HEK293T (cell line): Measurements from ENCODE around the gene GLIS2.

ENCODE experiments used
- CTCF ChIA-PET: fragments of 350-600 bp; formaldehyde crosslinking; extraction: SDS; loops from one replicate; lab custom pipeline; 2021; ENCODE audit warnings: antibody characterized with exemption, inconsistent platforms; lab: Yijun Ruan, JAX
- POLR2A ChIA-PET: fragments of 350-600 bp; formaldehyde crosslinking; extraction: SDS; loops from one replicate; lab custom pipeline; 2020; ENCODE audit warnings: antibody characterized with exemption, inconsistent platforms; lab: Yijun Ruan, JAX
- DNase-seq: peaks from one replicate; pipeline ENCODE4 v3.0.0; 2012; ENCODE audit warnings: mixed read lengths; ENCODE audit errors: extremely low spot score
- ARNT ChIP-seq: fragments of 450-650 bp; IDR thresholded peaks from 2 replicates; pipeline ENCODE4 v1.6.1; 2017; ENCODE audit warnings: mild to moderate bottlenecking
- BHLHE40 ChIP-seq: fragments of 450-650 bp; IDR thresholded peaks from 2 replicates; pipeline ENCODE4 v1.6.1; 2016; ENCODE audit warnings: mild to moderate bottlenecking, moderate library complexity, borderline replicate concordance
- CTBP1 ChIP-seq: fragments of 450-650 bp; IDR thresholded peaks from 2 replicates; pipeline ENCODE4 v1.6.1; 2016; ENCODE audit warnings: borderline replicate concordance
- ELF4 ChIP-seq: fragments of 450-650 bp; IDR thresholded peaks from 2 replicates; pipeline ENCODE4 v1.6.1; 2017; ENCODE audit warnings: antibody characterized with exemption
- FOXA1 ChIP-seq: fragments of 450-650 bp; IDR thresholded peaks from 2 replicates; pipeline ENCODE4 v1.6.1; 2016; ENCODE audit warnings: mild to moderate bottlenecking
- FOXK2 ChIP-seq: fragments of 450-650 bp; IDR thresholded peaks from 2 replicates; pipeline ENCODE4 v1.6.1; 2016; ENCODE audit warnings: mild to moderate bottlenecking
- FOXM1 ChIP-seq: fragments of 450-650 bp; IDR thresholded peaks from 2 replicates; pipeline ENCODE4 v1.6.1; 2017; ENCODE audit warnings: mild to moderate bottlenecking, borderline replicate concordance
- HDGF ChIP-seq: fragments of 450-650 bp; IDR thresholded peaks from 2 replicates; pipeline ENCODE4 v1.6.1; 2017; ENCODE audit warnings: antibody characterized with exemption, borderline replicate concordance
- L3MBTL2 ChIP-seq: fragments of 450-650 bp; conservative IDR thresholded peaks from 2 replicates; pipeline ENCODE4 v1.6.1; 2016; ENCODE audit warnings: mild to moderate bottlenecking
- LEF1 ChIP-seq: fragments of 450-650 bp; IDR thresholded peaks from 2 replicates; pipeline ENCODE4 v1.6.1; 2017; ENCODE audit warnings: mild to moderate bottlenecking, borderline replicate concordance
- NFRKB ChIP-seq: fragments of 450-650 bp; IDR thresholded peaks from 2 replicates; pipeline ENCODE4 v1.6.1; 2016; ENCODE audit warnings: mild to moderate bottlenecking, moderate library complexity
- SP1 ChIP-seq: fragments of 450-650 bp; IDR thresholded peaks from 2 replicates; pipeline ENCODE4 v1.6.1; 2017
- SUZ12 ChIP-seq: fragments of 450-650 bp; IDR thresholded peaks from 2 replicates; pipeline ENCODE4 v1.6.1; 2016; ENCODE audit warnings: mild to moderate bottlenecking
- TARDBP ChIP-seq: fragments of 450-650 bp; IDR thresholded peaks from 2 replicates; pipeline ENCODE4 v1.6.1; 2016
- ZNF384 ChIP-seq: fragments of 450-650 bp; IDR thresholded peaks from 2 replicates; pipeline ENCODE4 v1.6.1; 2016
- TF ChIP-seq, protein P1 (sequence below): fragments of 450-650 bp; IDR thresholded peaks from 2 replicates; pipeline ENCODE4 v1.6.1; 2016

GLIS2 gene

DNA sequence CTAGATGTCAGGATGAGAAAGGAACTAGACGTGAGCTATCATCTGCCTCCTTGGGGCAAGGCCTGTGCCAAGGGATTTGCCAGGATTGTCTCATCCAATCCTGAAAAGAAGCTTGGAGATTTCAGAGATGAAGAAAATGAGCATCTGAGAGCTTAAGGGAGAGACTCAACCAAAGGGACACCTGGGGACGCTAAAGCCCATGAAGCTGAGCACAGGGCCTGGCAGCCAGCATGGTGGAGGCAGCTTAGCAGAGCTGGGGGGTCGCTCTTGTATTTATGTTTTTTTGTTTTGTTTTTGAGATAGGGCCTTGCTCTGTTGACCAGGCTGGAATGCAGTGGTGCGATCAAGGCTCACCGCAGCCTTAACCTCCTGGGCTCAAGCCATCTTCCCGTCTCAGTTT lies 18.4 kb upstream of the GLIS2 start:
- ChIA-PET POLR2A (interaction anchor here (1.7 to 1.9 kb wide), 2 partner anchors 11 to 27 kb away, joined by 5 to 10 read pairs; no protein-coding TSS in a partner anchor), CTCF (interaction anchor here (1.1 to 4.0 kb wide), 3 partner anchors 8 to 105 kb away, joined by 3 to 21 read pairs (median 3); no protein-coding TSS in a partner anchor)

GRCh38 chr16:4298761-4299522 lies 16.9 kb upstream of the GLIS2 start:
- TF ChIP-seq ZNF384, result no peak
- no peak for TF ChIP-seq LEF1
- no peak for TF ChIP-seq FOXA1
- no peak for TF ChIP-seq ARNT
- no peak for TF ChIP-seq NFRKB
- TF ChIP-seq SP1, result no peak
- no peak for TF ChIP-seq ELF4
- TF ChIP-seq TARDBP, result no peak
- TF ChIP-seq CTBP1, result no peak
- TF ChIP-seq SUZ12, result no peak
- TF ChIP-seq FOXK2, result no peak
- no peak for TF ChIP-seq BHLHE40
- TF ChIP-seq FOXM1, result no peak
- TF ChIP-seq L3MBTL2, result no peak
- no peak for TF ChIP-seq HDGF
- TF ChIP-seq, protein P1, sequence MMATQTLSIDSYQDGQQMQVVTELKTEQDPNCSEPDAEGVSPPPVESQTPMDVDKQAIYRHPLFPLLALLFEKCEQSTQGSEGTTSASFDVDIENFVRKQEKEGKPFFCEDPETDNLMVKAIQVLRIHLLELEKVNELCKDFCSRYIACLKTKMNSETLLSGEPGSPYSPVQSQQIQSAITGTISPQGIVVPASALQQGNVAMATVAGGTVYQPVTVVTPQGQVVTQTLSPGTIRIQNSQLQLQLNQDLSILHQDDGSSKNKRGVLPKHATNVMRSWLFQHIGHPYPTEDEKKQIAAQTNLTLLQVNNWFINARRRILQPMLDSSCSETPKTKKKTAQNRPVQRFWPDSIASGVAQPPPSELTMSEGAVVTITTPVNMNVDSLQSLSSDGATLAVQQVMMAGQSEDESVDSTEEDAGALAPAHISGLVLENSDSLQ, result no peak
- POLR2A ChIA-PET, result interaction anchor here (1.4 to 2.0 kb wide), 2 partner anchors 16 to 51 kb away, joined by 3 to 4 read pairs; no protein-coding TSS in a partner anchor
- CTCF ChIA-PET, result interaction anchor here (1.3 to 4.0 kb wide), 5 partner anchors 10 to 104 kb away, joined by 3 to 21 read pairs (median 4); no protein-coding TSS in a partner anchor
- DNase-seq, result no peak

More for the DNA sequence above, 18.4 kb upstream of the GLIS2 start:
- TF ChIP-seq ZNF384, result no peak
- TF ChIP-seq HDGF, result no peak
- no peak for TF ChIP-seq FOXM1
- no peak for TF ChIP-seq ARNT
- TF ChIP-seq NFRKB, result no peak
- no peak for TF ChIP-seq SP1
- no peak for TF ChIP-seq TARDBP
- no peak for TF ChIP-seq LEF1
- no peak for TF ChIP-seq ELF4
- TF ChIP-seq FOXK2, result no peak
- TF ChIP-seq, protein P1, result no peak
- TF ChIP-seq SUZ12, result no peak
- no peak for TF ChIP-seq BHLHE40
- TF ChIP-seq L3MBTL2, result no peak
- TF ChIP-seq FOXA1, result no peak
- TF ChIP-seq CTBP1, result no peak
- no peak for DNase-seq

- ChIA-PET POLR2A (no interaction called here), CTCF (no interaction called here)
- DNase-seq, result no peak
- TF ChIP-seq SUZ12 (no peak), NFRKB (no peak), LEF1 (no peak), FOXA1 (no peak), ARNT (no peak), FOXK2 (no peak), BHLHE40 (no peak), CTBP1 (no peak), TARDBP (no peak), ELF4 (no peak), FOXM1 (no peak), HDGF (no peak), SP1 (no peak), ZNF384 (no peak), L3MBTL2 (no peak)
- TF ChIP-seq, protein P1, result no peak
Observed at GRCh38 chr16:4301177-4301576, 14.7 kb upstream of the GLIS2 start.

GRCh38 chr16:4301968-4302367 lies 13.9 kb upstream of the GLIS2 start:
- TF ChIP-seq LEF1, result no peak
- TF ChIP-seq SP1, result no peak
- TF ChIP-seq FOXM1, result no peak
- TF ChIP-seq SUZ12, result no peak
- no peak for TF ChIP-seq FOXA1
- TF ChIP-seq ELF4, result no peak
- no peak for TF ChIP-seq NFRKB
- no peak for TF ChIP-seq TARDBP
- TF ChIP-seq BHLHE40, result no peak
- TF ChIP-seq FOXK2, result no peak
- TF ChIP-seq, protein P1, result no peak
- no peak for TF ChIP-seq HDGF
- no peak for TF ChIP-seq L3MBTL2
- no peak for TF ChIP-seq CTBP1
- no peak for TF ChIP-seq ZNF384
- no peak for DNase-seq
- POLR2A ChIA-PET, result no interaction called here
- CTCF ChIA-PET, result no interaction called here
